Measurements from ENCODE around the gene SMIM38.

SMIM38 gene

GRCh38 chr11:69200331-69201065 is 44.8 kb downstream of the SMIM38 start:
- in situ Hi-C loops (cut with MboI; ENCODE audit: low sequenced_read_pairs), result no loop called here

GRCh38 chr11:69201066-69201365 is 45.3 kb downstream of the SMIM38 start:
- in situ Hi-C loops (cut with MboI; ENCODE audit: low sequenced_read_pairs), result no loop called here

- in situ Hi-C loops (cut with MboI; ENCODE audit: low sequenced_read_pairs), result no loop called here
Observed at GRCh38 chr11:69201764-69202370, 46.1 kb downstream of the SMIM38 start.

- in situ Hi-C loops (cut with MboI; ENCODE audit: low sequenced_read_pairs), result no loop called here
Observed at GRCh38 chr11:69202511-69203221, 46.9 kb downstream of the SMIM38 start.

GRCh38 chr11:69203381-69203780 is 47.6 kb downstream of the SMIM38 start:
- in situ Hi-C loops (cut with MboI; ENCODE audit: low sequenced_read_pairs), result no loop called here

- in situ Hi-C loops (cut with MboI; ENCODE audit: low sequenced_read_pairs), result no loop called here
Observed at GRCh38 chr11:69203901-69204245, 48.1 kb downstream of the SMIM38 start.

- in situ Hi-C loops (cut with MboI; ENCODE audit: low sequenced_read_pairs), result no loop called here
Observed at GRCh38 chr11:69204246-69204940, 48.7 kb downstream of the SMIM38 start.

- in situ Hi-C loops (cut with MboI; ENCODE audit: low sequenced_read_pairs), result no loop called here
Observed at GRCh38 chr11:69204941-69205742, 49.4 kb downstream of the SMIM38 start.
